ENCODE data around the gene ZYG11B.

- TF ChIP-seq CTCF (IDR thresholded peaks at IDR 0.05) (no peak), POLR2A (IDR thresholded peaks at IDR 0.05) (no peak), POLR2AphosphoS5 (IDR thresholded peaks at IDR 0.05) (no peak)
These were observed 30.6 kb upstream of the ZYG11B start for GRCh38 chr1:52695627-52696026.

All from suprapubic skin (tissue), 4 donors.